ENCODE results near the gene SLC22A31.
A peak's percentile ranks its signal among the peaks of the same experiment; 100 is the strongest.
"Not testable (repeated sequence)": the region's sequence is repeated elsewhere in the genome, so short reads cannot be mapped to it uniquely, and the experiment has no call there.

The SLC22A31 gene

GRCh38 chr16:89178453-89179147 is 21.7 kb downstream of the SLC22A31 start:
- DNase-seq: no peak

GRCh38 chr16:89177501-89177900 is 22.8 kb downstream of the SLC22A31 start:
- DNase-seq: no peak

- no peak for DNase-seq
Measured at GRCh38 chr16:89176717-89177116, 23.6 kb downstream of the SLC22A31 start.

GRCh38 chr16:89176147-89176690 is 24.1 kb downstream of the SLC22A31 start:
- no peak for DNase-seq

- no peak for DNase-seq
Measured at GRCh38 chr16:89175280-89176146, 24.8 kb downstream of the SLC22A31 start.

GRCh38 chr16:89174877-89175276 is 25.5 kb downstream of the SLC22A31 start:
- DNase-seq: no peak

- DNase-seq: no peak
Measured at GRCh38 chr16:89174055-89174827, 26.1 kb downstream of the SLC22A31 start.

- DNase-seq: no peak
Measured at GRCh38 chr16:89173174-89173921, 27.0 kb downstream of the SLC22A31 start.

GRCh38 chr16:89172528-89173173 is 27.7 kb downstream of the SLC22A31 start:
- DNase-seq: no peak

- no peak for DNase-seq
Measured at GRCh38 chr16:89172171-89172527, 28.2 kb downstream of the SLC22A31 start.

- peak; percentile 93 for DNase-seq
Measured at GRCh38 chr16:89171216-89172170, 28.8 kb downstream of the SLC22A31 start, which contains the start of gene CDH15. CDH15 (plus strand) TSS chr16:89171748; CDS start chr16:89171832, 84 bp downstream.

- no peak for DNase-seq
Measured at GRCh38 chr16:89170346-89171215, 29.8 kb downstream of the SLC22A31 start.

- DNase-seq: no peak
Measured at GRCh38 chr16:89169778-89170177, 30.6 kb downstream of the SLC22A31 start.

- DNase-seq: no peak
Measured at GRCh38 chr16:89168381-89169189, 31.8 kb downstream of the SLC22A31 start.

GRCh38 chr16:89167425-89167941 is 32.9 kb downstream of the SLC22A31 start:
- DNase-seq: peak; percentile 76

GRCh38 chr16:89166696-89167424 is 33.5 kb downstream of the SLC22A31 start:
- no peak for DNase-seq

GRCh38 chr16:89165681-89165979 is 34.7 kb downstream of the SLC22A31 start:
- DNase-seq: not testable (repeated sequence)
